Body of pancreas (tissue), 4 donors: ENCODE measurements around the gene RIBC1. TPM values are rescaled to one million over a fixed set of nuclear protein-coding genes. Genes with fewer than 3 reads are reported as not detected.

Experiments used
- ATAC-seq: fragments of 150-250 bp; one replicate; pipeline ENCODE4 v1.9.1; 2016
- DNase-seq, 4 donors: peaks; one replicate each; pipeline ENCODE4 v3.0.0-alpha.2; 2019
- H3K27ac ChIP-seq, 4 donors: fragments of 200-600 bp; sonication (generic); 1 replicate in 3 of 4; 2 replicates in 1 of 4; pipeline versions ENCODE4 v1.5.1 to v1.6.1; 2016 to 2019; ENCODE audit warnings: mild to moderate bottlenecking in 1 of 4, mixed read lengths in 1 of 4, moderate library complexity in 1 of 4
- H3K27me3 ChIP-seq, 2 donors: fragments of 200-600 bp; sonication (generic); one replicate each; pipeline ENCODE4 v1.6.0; 2016; ENCODE audit warnings: mild to moderate bottlenecking in 1 of 2
- H3K36me3 ChIP-seq, 2 donors: fragments of 200-600 bp; sonication (generic); replicated peaks in 1 of 2; 2 replicates each; pipeline ENCODE4 v1.5.1; 2016; ENCODE audit warnings: low read depth in 2 of 2; ENCODE audit not compliant: insufficient read depth in 1 of 2
- H3K4me1 ChIP-seq: fragments of 200-600 bp; sonication (generic); one replicate; pipeline ENCODE4 v1.6.0; 2016
- H3K4me3 ChIP-seq, 2 donors: fragments of 200-600 bp; sonication (generic); 1 replicate in 1 of 2; 2 replicates in 1 of 2; pipeline ENCODE4 v1.5.1; 2016 to 2019
- H3K9me3 ChIP-seq, 3 donors: fragments of 200-600 bp; sonication (generic); 1 replicate in 2 of 3; 2 replicates in 1 of 3; pipeline ENCODE4 v1.5.1; 2016
- POLR2A ChIP-seq, 3 donors: fragments of 450-650 bp; IDR thresholded peaks; one replicate each; pipeline ENCODE4 v1.6.1; 2016; ENCODE audit warnings: antibody characterized with exemption in 3 of 3, mild to moderate bottlenecking in 2 of 3
- WGBS, 2 donors: methylation state at CpG; one replicate each; pipeline ENCODE4 v1.1.5; 2017; 5-methylcytosine and 5-hydroxymethylcytosine counted together
- intact Hi-C: fragments of 100-400 bp; cut with DNase I; formaldehyde crosslinking; loops from one replicate; pipeline ENCODE4 v1.15.1; 2023
- total RNA-seq, 2 donors: library from RNA; depleted of rRNA; stranded (reverse); fragments of >200 nt; gene quantifications; one replicate each; pipeline ENCODE4 v1.1.0, GENCODE V29; 2016
- TF ChIP-seq, protein P1 (sequence below), 7 experiments: fragments of 450-650 bp in 4 of 7; fragments of 200-600 bp in 3 of 7; sonication (generic) in 3 of 7; IDR thresholded peaks; one replicate each; pipeline ENCODE4 v1.5.1; 2016 to 2019; ENCODE audit warnings: antibody characterized with exemption in 7 of 7

The RIBC1 gene
- total RNA-seq, 2 donors from 2014 or later = 0.52 to 0.99 TPM

DNA sequence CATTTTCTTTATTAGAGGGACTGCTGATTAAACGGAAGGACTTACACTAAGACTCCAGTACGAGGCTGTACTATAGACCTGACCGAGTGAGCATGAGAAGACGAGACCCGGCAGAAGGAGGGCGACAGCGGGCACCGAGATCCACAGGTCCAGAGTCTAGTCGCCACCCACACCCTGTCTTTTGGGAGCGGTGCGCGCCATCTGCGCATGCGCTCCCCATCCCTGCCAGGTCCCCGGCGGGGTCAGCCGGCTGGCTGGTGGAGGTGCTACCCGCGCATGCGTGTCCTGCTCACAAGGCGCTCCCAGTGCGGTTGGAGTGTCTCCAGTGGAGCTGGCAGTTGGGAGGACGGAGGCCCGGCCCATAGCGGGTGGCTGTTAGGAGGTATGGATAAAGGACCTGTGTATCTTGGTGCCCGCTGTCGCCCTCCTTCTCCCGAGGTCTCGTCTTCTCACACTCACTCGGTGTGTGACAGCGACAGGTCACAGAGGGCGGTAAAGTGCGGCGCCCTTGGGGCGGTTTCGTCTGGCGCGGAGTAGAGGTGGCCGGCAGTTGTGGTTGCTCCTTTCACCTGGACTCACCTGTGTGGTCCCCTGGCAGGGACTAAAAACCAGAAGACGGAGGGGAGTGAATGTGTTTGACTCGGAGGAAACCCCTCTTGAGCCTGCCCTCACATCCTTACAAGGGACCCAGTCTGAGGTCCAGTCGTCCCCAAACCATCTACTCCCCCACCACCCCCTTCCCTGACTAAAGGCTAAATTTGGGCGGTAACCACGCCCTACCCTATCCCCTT lies 19.1 kb downstream of the RIBC1 start:
- ATAC-seq (peak; percentile 87), DNase-seq (peak; percentile 77 to 90 (median 86))
- Histone ChIP-seq H3K27ac (peak overlapping the region in 2 of 4 donors; percentile 53 to 71), H3K9me3 (no peaks in the 10 kb centered on the region), H3K4me3 (peak overlapping the region in 1 of 2 donors; percentile 8), H3K36me3 (no peaks in the 10 kb centered on the region), H3K4me1 (peaks cover 22% of the 10 kb centered on the region), H3K27me3 (no peaks in the 10 kb centered on the region)
- TF ChIP-seq POLR2A (IDR thresholded peaks at IDR 0.05) = peak in 2 of 3 donors; percentile 30 to 39
- TF ChIP-seq, protein P1, sequence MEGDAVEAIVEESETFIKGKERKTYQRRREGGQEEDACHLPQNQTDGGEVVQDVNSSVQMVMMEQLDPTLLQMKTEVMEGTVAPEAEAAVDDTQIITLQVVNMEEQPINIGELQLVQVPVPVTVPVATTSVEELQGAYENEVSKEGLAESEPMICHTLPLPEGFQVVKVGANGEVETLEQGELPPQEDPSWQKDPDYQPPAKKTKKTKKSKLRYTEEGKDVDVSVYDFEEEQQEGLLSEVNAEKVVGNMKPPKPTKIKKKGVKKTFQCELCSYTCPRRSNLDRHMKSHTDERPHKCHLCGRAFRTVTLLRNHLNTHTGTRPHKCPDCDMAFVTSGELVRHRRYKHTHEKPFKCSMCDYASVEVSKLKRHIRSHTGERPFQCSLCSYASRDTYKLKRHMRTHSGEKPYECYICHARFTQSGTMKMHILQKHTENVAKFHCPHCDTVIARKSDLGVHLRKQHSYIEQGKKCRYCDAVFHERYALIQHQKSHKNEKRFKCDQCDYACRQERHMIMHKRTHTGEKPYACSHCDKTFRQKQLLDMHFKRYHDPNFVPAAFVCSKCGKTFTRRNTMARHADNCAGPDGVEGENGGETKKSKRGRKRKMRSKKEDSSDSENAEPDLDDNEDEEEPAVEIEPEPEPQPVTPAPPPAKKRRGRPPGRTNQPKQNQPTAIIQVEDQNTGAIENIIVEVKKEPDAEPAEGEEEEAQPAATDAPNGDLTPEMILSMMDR (IDR thresholded peaks at IDR 0.05) = no peak
- whole genome bisulfite sequencing, 2 donors = 3 to 5% methylated on average over 13 to 40 of the region's 44 CpGs
- intact Hi-C loops = no loop called here

DNA sequence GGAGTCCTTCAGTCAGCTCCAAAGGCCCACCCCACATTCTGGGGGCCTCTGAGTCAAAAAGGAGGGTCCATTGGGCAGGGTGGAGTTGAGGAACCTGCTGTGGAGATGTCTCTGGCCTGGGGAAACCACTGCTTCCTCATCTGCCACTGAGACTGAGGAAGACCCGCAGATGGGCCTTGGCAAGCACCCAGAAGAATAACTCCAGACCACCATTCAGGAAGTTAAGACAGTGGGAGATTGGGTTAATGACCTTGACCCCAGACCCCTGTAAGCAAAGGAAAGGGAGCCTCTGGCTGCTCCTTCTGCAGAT lies 19.6 kb downstream of the RIBC1 start:
- TF ChIP-seq, protein P1 (IDR thresholded peaks at IDR 0.05) = no peak
- TF ChIP-seq POLR2A (IDR thresholded peaks at IDR 0.05) = no peak
- WGBS, 2 donors = no CpG with 5 or more reads among the region's 1 CpG
- Histone ChIP-seq H3K27ac (peak overlapping the region in 1 of 4 donors; percentile 71), H3K9me3 (no peaks in the 10 kb centered on the region), H3K4me1 (peaks cover 22% of the 10 kb centered on the region), H3K4me3 (no peak overlapping the region), H3K36me3 (no peaks in the 10 kb centered on the region), H3K27me3 (no peaks in the 10 kb centered on the region)
- ATAC-seq (no peak), DNase-seq (peak in 1 of 4 donors; percentile 16)
- intact Hi-C loops = no loop called here

DNA sequence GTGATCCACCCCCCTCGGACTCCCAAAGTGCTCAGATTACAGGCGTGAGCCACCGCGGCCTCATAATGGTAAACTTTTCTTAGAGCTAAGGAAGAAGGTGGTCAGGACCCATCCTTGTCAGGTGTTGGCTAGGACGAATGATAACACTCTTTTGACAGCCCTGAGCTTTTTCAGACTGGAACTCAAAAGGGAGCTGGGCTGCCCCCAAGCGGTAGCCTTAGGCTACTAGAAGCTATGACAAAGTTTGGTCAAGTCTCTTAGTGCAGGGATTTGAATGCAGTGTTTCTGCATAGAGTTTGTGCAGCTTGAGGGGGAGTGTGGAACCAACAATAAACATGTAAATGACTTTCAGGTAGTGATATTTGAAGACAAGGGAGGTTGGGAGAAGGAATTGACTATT lies 23.3 kb downstream of the RIBC1 start:
- intact Hi-C loops = no loop called here
- no peak for ATAC-seq
- Histone ChIP-seq H3K4me1 (peaks cover 10% of the 10 kb centered on the region), H3K36me3 (no peaks in the 10 kb centered on the region), H3K9me3 (no peaks in the 10 kb centered on the region), H3K27ac (no peak overlapping the region), H3K4me3 (no peak overlapping the region), H3K27me3 (no peaks in the 10 kb centered on the region)
- no peak for TF ChIP-seq POLR2A (IDR thresholded peaks at IDR 0.05)
- TF ChIP-seq, protein P1 (IDR thresholded peaks at IDR 0.05) = peak in 6 of 7 experiments; percentile 13 to 45 (median 30)
- WGBS, 2 donors = 20 to 62% methylated on average over 1 to 4 of the region's 6 CpGs
- peak; percentile 29 to 49 (median 34) for DNase-seq

DNA sequence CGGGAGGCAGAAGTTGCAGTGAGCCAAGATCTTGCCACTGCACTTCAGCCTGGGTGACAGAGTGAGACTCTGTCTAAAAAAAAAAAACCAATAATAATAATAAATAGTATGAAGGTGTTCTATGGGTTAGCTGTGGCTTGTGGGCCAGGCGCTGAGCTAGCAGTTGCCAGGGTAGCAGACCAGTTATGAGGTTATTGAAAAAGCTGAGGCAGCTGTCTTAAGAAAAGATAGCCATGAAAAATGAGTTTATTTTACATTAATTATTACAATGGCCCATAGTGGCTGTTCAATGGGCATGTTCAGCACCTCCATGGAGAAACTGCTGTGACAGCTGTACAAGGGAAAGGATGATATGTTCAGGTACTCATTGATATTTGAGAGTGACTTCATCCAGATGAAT lies 24.8 kb downstream of the RIBC1 start:
- H3K27ac ChIP-seq = peak overlapping the region in 1 of 4 donors; percentile 45
- H3K36me3 ChIP-seq = no peaks in the 10 kb centered on the region
- H3K27me3 ChIP-seq = no peaks in the 10 kb centered on the region
- peak; percentile 63 for ATAC-seq
- no peak overlapping the region for H3K4me3 ChIP-seq
- 21 to 50% methylated on average over 1 to 2 of the region's 2 CpGs for WGBS, 2 donors
- TF ChIP-seq POLR2A (IDR thresholded peaks at IDR 0.05) = no peak
- H3K4me1 ChIP-seq = no peaks in the 10 kb centered on the region
- no peaks in the 10 kb centered on the region for H3K9me3 ChIP-seq
- intact Hi-C loops = no loop called here
- peak in 2 of 4 donors; percentile 18 to 45 for DNase-seq

DNA sequence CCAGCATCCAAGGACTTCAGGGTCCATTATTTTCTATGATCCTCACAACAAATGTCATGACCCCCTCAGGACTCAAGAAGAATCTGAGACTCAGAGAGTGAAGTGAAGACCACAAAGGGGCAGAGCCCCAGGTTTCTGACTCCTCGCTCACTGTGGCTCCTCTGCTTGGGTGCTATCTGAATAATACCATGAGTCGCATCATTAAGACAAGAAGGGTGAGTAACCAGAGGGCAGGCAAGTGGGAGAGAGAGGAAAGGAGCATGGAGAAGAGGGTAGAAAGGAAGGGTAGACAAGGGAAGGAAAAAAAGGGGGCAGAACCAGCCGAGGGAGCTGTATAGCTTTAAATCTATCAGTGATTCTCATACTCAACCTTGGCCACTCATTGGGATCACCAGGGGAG lies 27.0 kb downstream of the RIBC1 start:
- no peak overlapping the region for H3K27ac ChIP-seq
- intact Hi-C loops = no loop called here
- DNase-seq (no peak), ATAC-seq (no peak)
- H3K36me3 ChIP-seq = no peaks in the 10 kb centered on the region
- H3K4me3 ChIP-seq = no peak overlapping the region
- TF ChIP-seq, protein P1 (IDR thresholded peaks at IDR 0.05) = no peak
- TF ChIP-seq POLR2A (IDR thresholded peaks at IDR 0.05) = no peak
- 85 to 93% methylated on average over 3 of the region's 3 CpGs for WGBS, 2 donors
- H3K4me1 ChIP-seq = no peaks in the 10 kb centered on the region
- no peaks in the 10 kb centered on the region for H3K9me3 ChIP-seq
- H3K27me3 ChIP-seq = no peaks in the 10 kb centered on the region
